Keratinocyte (primary cell): ENCODE data around the gene PTPRD.

Experiments
- CTCF ChIP-seq, 3 experiments: IDR thresholded peaks in 1 of 3; conservative IDR thresholded peaks in 1 of 3; optimal IDR thresholded peaks in 1 of 3; 2 replicates in 2 of 3; 3 replicates in 1 of 3; pipeline versions ENCODE3 to v1.5.1; 2011; ENCODE audit warnings: low read length in 3 of 3, mild to moderate bottlenecking in 3 of 3, moderate library complexity in 2 of 3, control low read depth in 1 of 3, inconsistent platforms in 1 of 3; ENCODE audit not compliant: insufficient read depth in 2 of 3; ENCODE audit errors: extremely low read depth in 1 of 3
- EZH2 ChIP-seq: IDR thresholded peaks from one replicate; pipeline ENCODE4 v1.6.1; 2012; ENCODE audit warnings: inconsistent platforms, mild to moderate bottlenecking, low read length, moderate library complexity

- TF ChIP-seq CTCF (optimal IDR thresholded peaks at IDR 0.05 in 1 of 3, IDR thresholded peaks at IDR 0.05 in 1 of 3, conservative IDR thresholded peaks at IDR 0.05 in 1 of 3; ENCODE audit: extremely low read depth in 1 of 3, insufficient read depth in 2 of 3, low read length in 3 of 3) (no peak), EZH2 (no peak)
Observed at GRCh38 chr9:8622222-8622802, 1990.5 kb downstream of the PTPRD start.
